Measurements from ENCODE around the gene TMEM183A. TPM values are rescaled to one million over a fixed set of nuclear protein-coding genes. Genes with fewer than 3 reads are reported as not detected.

The TMEM183A gene
- total and polyA plus RNA-seq, 10 of the 15 experiments (the other 5 are each of a cell fraction or from before 2014, with no cell fraction given): 12.3 to 103 (median 66.3) TPM

DNA sequence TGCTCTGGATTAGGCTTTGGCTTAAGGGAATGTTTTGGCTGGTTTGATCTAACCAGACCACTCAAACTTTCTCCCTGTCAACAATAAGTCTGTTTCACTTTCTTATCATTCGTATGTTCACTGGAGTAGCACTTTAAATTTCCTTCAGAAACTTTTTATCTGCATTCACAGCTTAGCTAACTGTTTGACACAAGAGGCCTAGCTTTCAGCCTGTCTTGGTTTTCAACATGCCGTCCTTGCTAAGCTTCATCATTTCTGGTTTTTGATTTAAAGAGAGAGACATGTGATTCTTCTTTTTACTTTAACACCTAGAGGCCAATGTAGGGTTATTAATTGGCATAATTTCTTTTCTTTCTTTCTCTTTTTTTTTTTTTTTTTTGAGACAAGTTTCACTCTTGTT lies 25.2 kb upstream of the TMEM183A start (continued):
- TF ChIP-seq NKRF (conservative IDR thresholded peaks at IDR 0.05): no peak

DNA sequence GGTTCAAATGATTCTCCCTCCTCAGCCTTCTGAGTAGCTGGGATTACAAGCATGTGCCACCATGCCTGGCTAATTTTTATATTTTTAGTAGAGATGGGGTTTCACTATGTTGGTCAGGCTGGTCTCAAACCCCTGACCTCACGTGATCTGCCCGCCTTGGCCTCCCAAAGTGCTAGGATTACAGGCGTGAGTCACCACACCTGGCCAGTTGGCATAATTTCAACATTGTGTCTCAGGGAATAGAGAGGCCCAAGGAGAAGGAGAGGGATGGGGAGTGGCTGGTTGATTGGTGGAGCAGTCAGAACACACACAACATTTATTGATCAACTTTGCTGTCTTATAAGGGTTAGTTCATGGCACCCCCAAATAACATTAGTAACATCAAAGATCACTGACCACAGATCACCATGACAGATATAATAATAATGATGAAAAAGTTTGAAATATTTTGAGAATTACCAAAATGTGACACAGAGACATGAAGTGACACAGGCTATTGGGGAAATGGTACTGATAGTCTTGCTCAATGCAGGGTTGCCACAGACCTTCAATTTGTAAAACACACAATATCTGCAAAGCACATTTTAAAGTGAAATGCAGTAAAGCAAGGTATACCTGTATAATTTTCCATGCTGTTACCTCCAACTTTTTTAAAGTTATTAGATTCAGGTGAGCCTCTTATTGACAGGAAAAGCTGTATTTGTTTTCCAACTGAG lies 24.3 kb upstream of the TMEM183A start:
- ChIA-PET POLR2A (interaction anchor here (0.7 kb wide), 1 partner anchor 100 kb away, joined by 3 read pairs; no protein-coding TSS in a partner anchor), SMC1A (ENCODE audit: uncharacterized antibody, unreplicated experiment) (interaction anchor here (1.4 kb wide), 1 partner anchor 9 kb away, joined by 4 read pairs; no protein-coding TSS in a partner anchor), RAD21 (ENCODE audit: unreplicated experiment) (no interaction called here), CTCF (interaction anchor here (1.9 kb wide), 1 partner anchor 17 kb away, joined by 11 read pairs; no protein-coding TSS in a partner anchor)
- Histone ChIP-seq H3K27ac (ENCODE audit: control insufficient read depth, insufficient read depth) (no peak overlapping the region), H3K36me3 (ENCODE audit: control insufficient read depth in 2 of 2, insufficient read depth in 2 of 2, low read length in 1 of 2) (no peaks in the 10 kb centered on the region), H3K9ac (ENCODE audit: control insufficient read depth, insufficient read depth, low read length) (no peak overlapping the region), H3K4me2 (ENCODE audit: control insufficient read depth, insufficient read depth) (no peak overlapping the region), H2AFZ (ENCODE audit: control insufficient read depth, low read depth, low read length) (no peak overlapping the region), H3K4me3 (no peak overlapping the region), H3K4me1 (ENCODE audit: control insufficient read depth, insufficient read depth, low read length) (no peaks in the 10 kb centered on the region), H3K9me3 (replicated peaks; ENCODE audit: control insufficient read depth, insufficient read depth, low read length) (no peaks in the 10 kb centered on the region), H3K79me2 (ENCODE audit: control insufficient read depth, insufficient read depth, low read length) (no peaks in the 10 kb centered on the region), H4K20me1 (ENCODE audit: control insufficient read depth, insufficient read depth) (no peaks in the 10 kb centered on the region), H3K27me3 (replicated peaks in 1 of 2; ENCODE audit: control insufficient read depth in 2 of 2, insufficient read depth in 2 of 2, low read length in 1 of 2) (no peaks in the 10 kb centered on the region)
- ATAC-seq: no peak
- TF ChIP-seq MEF2A (IDR thresholded peaks at IDR 0.05; ENCODE audit: insufficient read depth, low read depth, low read length) (no peak), ZNF207 (IDR thresholded peaks at IDR 0.05; ENCODE audit: borderline replicate concordance) (no peak), PAX8 (IDR thresholded peaks at IDR 0.05) (no peak), KAT2A (conservative IDR thresholded peaks at IDR 0.05; ENCODE audit: control insufficient read depth, low read depth, low read length) (no peak), JUND (IDR thresholded peaks at IDR 0.05; ENCODE audit: low read depth, low read length) (no peak), KLF5 (IDR thresholded peaks at IDR 0.05; ENCODE audit: partially characterized antibody) (no peak), TAF1 (IDR thresholded peaks at IDR 0.05; ENCODE audit: borderline replicate concordance, low read depth, low read length) (no peak), SREBF2 (IDR thresholded peaks at IDR 0.05; ENCODE audit: low read length) (no peak), NR2F1 (conservative IDR thresholded peaks at IDR 0.05) (no peak)
- TF ChIP-seq, protein P1, sequence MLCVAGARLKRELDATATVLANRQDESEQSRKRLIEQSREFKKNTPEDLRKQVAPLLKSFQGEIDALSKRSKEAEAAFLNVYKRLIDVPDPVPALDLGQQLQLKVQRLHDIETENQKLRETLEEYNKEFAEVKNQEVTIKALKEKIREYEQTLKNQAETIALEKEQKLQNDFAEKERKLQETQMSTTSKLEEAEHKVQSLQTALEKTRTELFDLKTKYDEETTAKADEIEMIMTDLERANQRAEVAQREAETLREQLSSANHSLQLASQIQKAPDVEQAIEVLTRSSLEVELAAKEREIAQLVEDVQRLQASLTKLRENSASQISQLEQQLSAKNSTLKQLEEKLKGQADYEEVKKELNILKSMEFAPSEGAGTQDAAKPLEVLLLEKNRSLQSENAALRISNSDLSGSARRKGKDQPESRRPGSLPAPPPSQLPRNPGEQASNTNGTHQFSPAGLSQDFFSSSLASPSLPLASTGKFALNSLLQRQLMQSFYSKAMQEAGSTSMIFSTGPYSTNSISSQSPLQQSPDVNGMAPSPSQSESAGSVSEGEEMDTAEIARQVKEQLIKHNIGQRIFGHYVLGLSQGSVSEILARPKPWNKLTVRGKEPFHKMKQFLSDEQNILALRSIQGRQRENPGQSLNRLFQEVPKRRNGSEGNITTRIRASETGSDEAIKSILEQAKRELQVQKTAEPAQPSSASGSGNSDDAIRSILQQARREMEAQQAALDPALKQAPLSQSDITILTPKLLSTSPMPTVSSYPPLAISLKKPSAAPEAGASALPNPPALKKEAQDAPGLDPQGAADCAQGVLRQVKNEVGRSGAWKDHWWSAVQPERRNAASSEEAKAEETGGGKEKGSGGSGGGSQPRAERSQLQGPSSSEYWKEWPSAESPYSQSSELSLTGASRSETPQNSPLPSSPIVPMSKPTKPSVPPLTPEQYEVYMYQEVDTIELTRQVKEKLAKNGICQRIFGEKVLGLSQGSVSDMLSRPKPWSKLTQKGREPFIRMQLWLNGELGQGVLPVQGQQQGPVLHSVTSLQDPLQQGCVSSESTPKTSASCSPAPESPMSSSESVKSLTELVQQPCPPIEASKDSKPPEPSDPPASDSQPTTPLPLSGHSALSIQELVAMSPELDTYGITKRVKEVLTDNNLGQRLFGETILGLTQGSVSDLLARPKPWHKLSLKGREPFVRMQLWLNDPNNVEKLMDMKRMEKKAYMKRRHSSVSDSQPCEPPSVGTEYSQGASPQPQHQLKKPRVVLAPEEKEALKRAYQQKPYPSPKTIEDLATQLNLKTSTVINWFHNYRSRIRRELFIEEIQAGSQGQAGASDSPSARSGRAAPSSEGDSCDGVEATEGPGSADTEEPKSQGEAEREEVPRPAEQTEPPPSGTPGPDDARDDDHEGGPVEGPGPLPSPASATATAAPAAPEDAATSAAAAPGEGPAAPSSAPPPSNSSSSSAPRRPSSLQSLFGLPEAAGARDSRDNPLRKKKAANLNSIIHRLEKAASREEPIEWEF (IDR thresholded peaks at IDR 0.05; ENCODE audit: insufficient replicate concordance, low read depth, low read length): no peak
- 29% methylated on average over 3 of the region's 3 CpGs for WGBS (ENCODE audit: insufficient coverage, insufficient replicate concordance, low lambda C conversion rate, missing lambda C conversion rate)
- no peak for DNase-seq (ENCODE audit: low read depth, low spot score)
- intact Hi-C loops (cut with micrococcal nuclease; ENCODE audit: unreplicated experiment): no loop called here
- in situ Hi-C loops (cut with MboI): no loop called here
- no peak for FAIRE-seq
- BruUV-seq (replicated peaks): no TSS peak

All from GM12878 (cell line).